Measurements from ENCODE around the gene TTLL11.

TTLL11 gene

GRCh38 chr9:121979736-121980135, 113.4 kb downstream of the TTLL11 start:
- Histone ChIP-seq H3K4me2 (ENCODE audit: low read length) (no peak overlapping the region), H3K9me2 (replicated peaks; ENCODE audit: control insufficient read depth, low read length) (no peaks in the 10 kb centered on the region), H3K4me1 (ENCODE audit: control insufficient read depth, low read length) (peaks cover under 1% of the 10 kb centered on the region; the same call in 1 of the 2 replicates), H3K4me3 (ENCODE audit: low read length) (no peak overlapping the region), H3K27ac (ENCODE audit: low read depth, low read length) (no peak overlapping the region), H4K20me1 (ENCODE audit: control insufficient read depth, insufficient read depth, low read depth, low read length) (no peaks in the 10 kb centered on the region), H3K9me3 (ENCODE audit: control insufficient read depth, insufficient read depth, low read length) (no peaks in the 10 kb centered on the region), H3K79me2 (ENCODE audit: control insufficient read depth, low read length) (no peaks in the 10 kb centered on the region), H3K27me3 (ENCODE audit: control insufficient read depth, low read length) (no peaks in the 10 kb centered on the region), H3F3A (ENCODE audit: control insufficient read depth, insufficient read depth) (no peaks in the 10 kb centered on the region), H3K36me3 (ENCODE audit: control insufficient read depth, low read length) (no peaks in the 10 kb centered on the region)
- no peak for TF ChIP-seq EZH2phosphoT487 (IDR thresholded peaks at IDR 0.05; ENCODE audit: borderline replicate concordance, low read length)
- TF ChIP-seq, protein P1, sequence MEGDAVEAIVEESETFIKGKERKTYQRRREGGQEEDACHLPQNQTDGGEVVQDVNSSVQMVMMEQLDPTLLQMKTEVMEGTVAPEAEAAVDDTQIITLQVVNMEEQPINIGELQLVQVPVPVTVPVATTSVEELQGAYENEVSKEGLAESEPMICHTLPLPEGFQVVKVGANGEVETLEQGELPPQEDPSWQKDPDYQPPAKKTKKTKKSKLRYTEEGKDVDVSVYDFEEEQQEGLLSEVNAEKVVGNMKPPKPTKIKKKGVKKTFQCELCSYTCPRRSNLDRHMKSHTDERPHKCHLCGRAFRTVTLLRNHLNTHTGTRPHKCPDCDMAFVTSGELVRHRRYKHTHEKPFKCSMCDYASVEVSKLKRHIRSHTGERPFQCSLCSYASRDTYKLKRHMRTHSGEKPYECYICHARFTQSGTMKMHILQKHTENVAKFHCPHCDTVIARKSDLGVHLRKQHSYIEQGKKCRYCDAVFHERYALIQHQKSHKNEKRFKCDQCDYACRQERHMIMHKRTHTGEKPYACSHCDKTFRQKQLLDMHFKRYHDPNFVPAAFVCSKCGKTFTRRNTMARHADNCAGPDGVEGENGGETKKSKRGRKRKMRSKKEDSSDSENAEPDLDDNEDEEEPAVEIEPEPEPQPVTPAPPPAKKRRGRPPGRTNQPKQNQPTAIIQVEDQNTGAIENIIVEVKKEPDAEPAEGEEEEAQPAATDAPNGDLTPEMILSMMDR (IDR thresholded peaks at IDR 0.05; ENCODE audit: low read depth, low read length, poor library complexity, severe bottlenecking): no peak

DNA sequence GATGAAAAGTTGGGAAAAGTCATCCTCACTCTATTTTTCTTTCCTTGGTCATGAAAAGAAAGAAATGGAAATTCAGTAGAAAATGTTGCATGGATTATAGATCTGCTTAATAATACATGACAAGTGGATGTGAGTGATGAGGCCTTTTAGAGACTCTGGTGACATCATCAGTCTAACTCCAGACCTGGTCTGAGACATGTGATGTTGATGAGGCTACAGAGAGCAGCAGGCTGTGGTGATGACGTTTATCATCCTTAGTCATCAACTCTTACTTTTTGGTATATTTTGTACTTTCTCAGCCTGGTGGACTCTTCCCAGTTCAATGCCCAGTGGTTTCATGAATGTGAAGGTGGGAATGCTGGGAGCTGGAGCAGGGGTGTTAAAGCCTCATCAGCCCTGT, 116.4 kb downstream of the TTLL11 start:
- Histone ChIP-seq H3K9me2 (replicated peaks; ENCODE audit: control insufficient read depth, low read length) (no peaks in the 10 kb centered on the region), H3K4me3 (ENCODE audit: low read length) (no peak overlapping the region), H3K79me2 (ENCODE audit: control insufficient read depth, low read length) (no peaks in the 10 kb centered on the region), H3K4me1 (ENCODE audit: control insufficient read depth, low read length) (peaks cover 28% of the 10 kb centered on the region), H3K9me3 (ENCODE audit: control insufficient read depth, insufficient read depth, low read length) (no peaks in the 10 kb centered on the region), H3K27me3 (ENCODE audit: control insufficient read depth, low read length) (no peaks in the 10 kb centered on the region), H3K27ac (ENCODE audit: low read depth, low read length) (no peak overlapping the region), H3F3A (ENCODE audit: control insufficient read depth, insufficient read depth) (no peaks in the 10 kb centered on the region), H3K4me2 (ENCODE audit: low read length) (no peak overlapping the region), H3K36me3 (ENCODE audit: control insufficient read depth, low read length) (no peaks in the 10 kb centered on the region; the same call in 1 of the 2 replicates), H4K20me1 (ENCODE audit: control insufficient read depth, insufficient read depth, low read depth, low read length) (no peaks in the 10 kb centered on the region)
- no peak for TF ChIP-seq EZH2phosphoT487 (IDR thresholded peaks at IDR 0.05; ENCODE audit: borderline replicate concordance, low read length)
- TF ChIP-seq, protein P1 (IDR thresholded peaks at IDR 0.05; ENCODE audit: low read depth, low read length, poor library complexity, severe bottlenecking): no peak

DNA sequence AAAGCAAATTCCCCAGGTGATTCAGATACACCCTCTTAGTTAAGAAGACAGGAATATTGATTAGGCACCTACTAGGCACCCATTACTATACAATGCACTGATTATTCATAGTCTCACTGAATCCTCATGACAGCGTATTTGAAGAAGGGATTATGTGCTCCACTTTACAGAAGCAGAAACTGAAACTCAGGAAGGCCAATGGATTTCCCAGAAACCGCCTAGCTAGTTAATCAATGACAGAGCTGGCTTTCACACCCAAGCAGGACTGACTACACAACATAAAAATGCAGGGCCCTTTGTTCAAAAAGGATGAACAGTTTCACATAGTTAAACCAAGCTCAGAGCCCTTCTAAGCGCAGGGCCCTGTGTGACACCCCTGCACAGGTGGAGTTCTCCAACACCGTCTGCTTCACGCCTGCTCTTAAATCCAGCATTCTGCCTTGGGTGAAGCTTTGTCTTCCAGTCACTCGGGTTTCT, 117.3 kb downstream of the TTLL11 start:
- Histone ChIP-seq H3K36me3 (ENCODE audit: control insufficient read depth, low read length) (no peaks in the 10 kb centered on the region; the same call in 1 of the 2 replicates), H3K79me2 (ENCODE audit: control insufficient read depth, low read length) (no peaks in the 10 kb centered on the region), H4K20me1 (ENCODE audit: control insufficient read depth, insufficient read depth, low read depth, low read length) (no peaks in the 10 kb centered on the region), H3K4me1 (ENCODE audit: control insufficient read depth, low read length) (peaks cover 28% of the 10 kb centered on the region), H3K9me2 (replicated peaks; ENCODE audit: control insufficient read depth, low read length) (no peaks in the 10 kb centered on the region), H3F3A (ENCODE audit: control insufficient read depth, insufficient read depth) (no peaks in the 10 kb centered on the region), H3K4me3 (ENCODE audit: low read length) (no peak overlapping the region), H3K4me2 (ENCODE audit: low read length) (no peak overlapping the region), H3K27me3 (ENCODE audit: control insufficient read depth, low read length) (no peaks in the 10 kb centered on the region), H3K9me3 (ENCODE audit: control insufficient read depth, insufficient read depth, low read length) (no peaks in the 10 kb centered on the region), H3K27ac (ENCODE audit: low read depth, low read length) (no peak overlapping the region)
- TF ChIP-seq EZH2phosphoT487 (IDR thresholded peaks at IDR 0.05; ENCODE audit: borderline replicate concordance, low read length): no peak
- TF ChIP-seq, protein P1 (IDR thresholded peaks at IDR 0.05; ENCODE audit: low read depth, low read length, poor library complexity, severe bottlenecking): no peak

Data from DOHH2 (cell line).